Kidney (tissue), 14 donors: Measurements from ENCODE around the gene KHNYN. TPM values are rescaled to one million over a fixed set of nuclear protein-coding genes. Genes with fewer than 3 reads are reported as not detected.
"Not testable (repeated sequence)": the region's sequence is repeated elsewhere in the genome, so short reads cannot be mapped to it uniquely, and the experiment has no call there.

Experiments
- DNase-seq, 5 donors: peaks; one replicate each; pipeline ENCODE4 v3.0.0-alpha.2; 2013 to 2020
- FAIRE-seq: peaks from 2 replicates; lab custom pipeline; 2012; peaks lifted over from hg19 to GRCh38; lab: Jason Lieb, UNC
- H3K27ac ChIP-seq, 2 donors: one replicate each; pipeline ENCODE4 v1.7.0; 2013; ENCODE audit warnings: low read depth in 2 of 2, low read length in 2 of 2, inconsistent platforms in 1 of 2
- H3K27me3 ChIP-seq: one replicate; pipeline ENCODE4 v1.7.1; 2013; ENCODE audit warnings: low read length, inconsistent platforms; ENCODE audit not compliant: control insufficient read depth, insufficient read depth
- H3K36me3 ChIP-seq, 3 donors: one replicate each; pipeline versions ENCODE4 v1.7.0 to v1.7.1; 2013; ENCODE audit warnings: low read length in 3 of 3, control low read depth in 1 of 3, inconsistent platforms in 1 of 3; ENCODE audit not compliant: insufficient read depth in 3 of 3, control insufficient read depth in 2 of 3
- H3K4me1 ChIP-seq, 3 donors: one replicate each; pipeline versions ENCODE4 v1.7.0 to v1.7.1; 2013; ENCODE audit warnings: low read length in 3 of 3, inconsistent platforms in 1 of 3, low read depth in 1 of 3; ENCODE audit not compliant: control insufficient read depth in 2 of 3, insufficient read depth in 2 of 3
- H3K4me3 ChIP-seq, 3 donors: one replicate each; pipeline versions ENCODE4 v1.7.0 to v1.8.1; 2013; ENCODE audit warnings: low read length in 3 of 3, control low read depth in 1 of 3, inconsistent platforms in 1 of 3
- H3K9ac ChIP-seq, 3 donors: one replicate each; pipeline versions ENCODE4 v1.7.0 to v1.7.1; 2013; ENCODE audit warnings: low read length in 3 of 3, control low read depth in 1 of 3, inconsistent platforms in 1 of 3
- H3K9me3 ChIP-seq, 3 donors: one replicate each; pipeline versions ENCODE4 v1.7.0 to v1.7.1; 2013; ENCODE audit warnings: low read length in 3 of 3, control low read depth in 1 of 3, inconsistent platforms in 1 of 3; ENCODE audit not compliant: control insufficient read depth in 2 of 3, insufficient read depth in 1 of 3
- CTCF ChIP-seq: IDR thresholded peaks from 3 replicates; pipeline ENCODE4 v1.5.1; 2012; ENCODE audit warnings: mild to moderate bottlenecking, moderate library complexity, borderline replicate concordance; ENCODE audit not compliant: insufficient read depth; ENCODE audit errors: extremely low read depth
- intact Hi-C: fragments of 100-400 bp; cut with DNase I; formaldehyde crosslinking; loops from one replicate; pipeline ENCODE4 v1.11.1; 2022
- polyA plus RNA-seq: library from polyadenylated mRNA; stranded (reverse); fragments of 350-450 nt; fragmentation: Illumina TruSeq; extraction: RNeasy Lipid Tissue Mini Kit (QIAGEN cat#74804); gene quantifications from one replicate; pipeline ENCODE4 v1.2.3, GENCODE V29; 2014; ENCODE audit warnings: low read depth, low replicate concordance; ENCODE audit not compliant: insufficient read depth
- total RNA-seq: library from RNA; stranded (reverse); fragmentation: NEBNext Ultra II Directional; extraction: Animal tissue kit (Norgen Biotek cat#: 25700); gene quantifications from one replicate; pipeline ENCODE4 v1.2.1, GENCODE V29; 2021
- donor health status: control.
- donor health status: control.
- donor health status: control.
- donor health status: control.
- donor health status: control.
- donor health status: DM: yes; HTN: yes; CAD: no.
- donor health status: Normal renal cell carcinoma (clear cell type).

Gene KHNYN
- total and polyA plus RNA-seq, 2 donors from 2014 or later, result 9.7 to 53.9 TPM

- H3K27ac ChIP-seq, result peak within 1 kb of the TSS; percentile 97 to 99
- H3K9me3 ChIP-seq, result no peaks in the 10 kb centered on the region
- intact Hi-C loops, result no loop called here
- FAIRE-seq, result peak; percentile 97
- peak within 1 kb of the TSS; percentile 64 to 96 (median 70) for H3K9ac ChIP-seq
- peak; percentile 98 to 100 (median 99) for DNase-seq
- H3K4me1 ChIP-seq, result peaks cover 3 to 10% (median 5%) of the 10 kb centered on the region in 3 donors
- H3K4me3 ChIP-seq, result peak within 1 kb of the TSS; percentile 85 to 95 (median 91)
- H3K27me3 ChIP-seq, result no peaks in the 10 kb centered on the region
- no peak for TF ChIP-seq CTCF
- peaks cover 5 to 33% (median 26%) of the 10 kb centered on the region in 3 donors for H3K36me3 ChIP-seq
These were observed 12.7 kb downstream of the KHNYN start, which contains the start of gene SDR39U1 for GRCh38 chr14:24442240-24443052. Gene SDR39U1, minus strand, starts transcription at chr14:24442776. Its CDS starts 7 bp downstream, at chr14:24442769.

GRCh38 chr14:24443053-24443665, 13.4 kb downstream of the KHNYN start:
- Histone ChIP-seq H3K27me3 (no peaks in the 10 kb centered on the region), H3K27ac (peak overlapping the region in 1 of 2 donors; percentile 99), H3K36me3 (peaks cover 2 to 26% (median 19%) of the 10 kb centered on the region in 3 donors), H3K9ac (peak overlapping the region; percentile 38 to 96 (median 64)), H3K4me1 (peaks cover 3 to 10% (median 5%) of the 10 kb centered on the region in 3 donors), H3K4me3 (peak overlapping the region; percentile 85 to 95 (median 91)), H3K9me3 (no peaks in the 10 kb centered on the region)
- DNase-seq (peak in 1 of 5 donors; percentile 32), FAIRE-seq (no peak)
- intact Hi-C loops, result no loop called here
- TF ChIP-seq CTCF, result no peak

DNA sequence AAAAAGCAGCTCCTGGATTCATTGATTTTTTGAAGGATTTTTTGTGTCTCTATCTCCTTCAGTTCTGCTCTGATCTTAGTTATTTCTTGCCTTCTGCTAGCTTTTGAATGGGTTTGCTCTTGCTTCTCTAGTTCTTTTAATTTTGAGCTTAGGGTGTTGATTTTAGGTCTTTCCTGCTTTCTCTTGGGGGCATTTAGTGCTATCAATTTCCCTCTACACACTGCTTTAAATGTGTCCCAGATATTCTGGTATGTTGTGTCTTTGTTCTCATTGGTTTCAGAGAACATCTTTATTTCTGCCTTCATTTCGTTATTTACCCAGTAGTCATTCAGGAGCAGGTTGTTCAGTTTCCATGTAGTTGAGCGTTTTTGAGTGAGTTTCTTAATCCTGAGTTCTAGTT, 21.1 kb downstream of the KHNYN start:
- H3K36me3 ChIP-seq, H3K4me1 ChIP-seq, H3K9ac ChIP-seq, DNase-seq, H3K27me3 ChIP-seq, FAIRE-seq, H3K9me3 ChIP-seq, H3K4me3 ChIP-seq, intact Hi-C loops, H3K27ac ChIP-seq: not testable (repeated sequence)

- H3K4me1 ChIP-seq, result no peaks in the 10 kb centered on the region
- intact Hi-C loops, result no loop called here
- FAIRE-seq, result no peak
- H3K9ac ChIP-seq, result no peak overlapping the region
- H3K27ac ChIP-seq, result no peak overlapping the region
- H3K36me3 ChIP-seq, result peaks cover 0 to 4% (median 0%) of the 10 kb centered on the region in 3 donors
- no peak for TF ChIP-seq CTCF
- DNase-seq, result no peak
- H3K4me3 ChIP-seq, result no peak overlapping the region
- no peaks in the 10 kb centered on the region for H3K9me3 ChIP-seq
- H3K27me3 ChIP-seq, result no peaks in the 10 kb centered on the region
These were observed 27.2 kb downstream of the KHNYN start for GRCh38 chr14:24456980-24457379.
